Thoracic aorta endothelial cell (primary cell): ENCODE data around the gene SPX. TPM values are rescaled to one million over a fixed set of nuclear protein-coding genes. Genes with fewer than 3 reads are reported as not detected.

Experiments used
- total RNA-seq: library from RNA; depleted of rRNA; stranded (reverse); fragments of >200 nt; gene quantifications from 2 replicates; pipeline ENCODE4 v1.2.3, GENCODE V29; 2012

The SPX gene
- total RNA-seq = under 0.01 and 1.3 TPM in 2 replicates

GRCh38 chr12:21526053-21526452 lies at the start of gene SPX:
Gene SPX (plus strand): TSS chr12:21526296. CDS start chr12:21526473, 177 bp downstream.

GRCh38 chr12:21501258-21502163 lies 24.6 kb upstream of the SPX start, which contains the start of the genes GOLT1B and RECQL:
Gene GOLT1B (plus strand): TSS chr12:21501789. CDS start chr12:21501924, 135 bp downstream.
Gene RECQL (minus strand): TSS chr12:21501635. CDS start chr12:21499570, 2,065 bp downstream.

Other genes starting within 250 kb of the SPX start
- under 0.01 TPM in 1 of 2 replicates, not detected in the other for gene SLCO1A2, start 191.4 kb upstream of the SPX start, total RNA-seq
- gene IAPP, start 153.4 kb upstream of the SPX start, total RNA-seq = not detected in 2 replicates
- gene PYROXD1, start 88.6 kb upstream of the SPX start, total RNA-seq = 12.3 and 18.2 TPM in 2 replicates
- gene RECQL, start 24.7 kb upstream of the SPX start, total RNA-seq = 157 and 166 TPM in 2 replicates
- 54.2 and 59.6 TPM in 2 replicates for gene GOLT1B, start 24.5 kb upstream of the SPX start, total RNA-seq
- not detected in 2 replicates for gene GYS2, start 78.6 kb downstream of the SPX start, total RNA-seq
- 788 and 849 TPM in 2 replicates for gene LDHB, start 131.5 kb downstream of the SPX start, total RNA-seq
- not detected in 2 replicates for gene KCNJ8, start 248.4 kb downstream of the SPX start, total RNA-seq